Stimulated activated CD8-positive, alpha-beta memory T cell treated with anti-CD3 and anti-CD28 coated beads, Interleukin-7, amount 100 ng/mL, for 48 hours (primary cell): Measurements from ENCODE around the gene OMP.

ENCODE experiments used
- DNase-seq, 2 donors: peaks; one replicate each; pipeline ENCODE4 v3.0.0-alpha.2; 2020; ENCODE audit warnings: low read depth in 1 of 2; ENCODE audit errors: extremely low read depth in 1 of 2

OMP gene

GRCh38 chr11:77101043-77101537, 1.6 kb upstream of the OMP start:
- DNase-seq: no peak

GRCh38 chr11:77103319-77103718, 679 bp downstream of the OMP start:
- no peak for DNase-seq

GRCh38 chr11:77104727-77105126, 2.1 kb downstream of the OMP start:
- no peak for DNase-seq

GRCh38 chr11:77106321-77106720, 3.7 kb downstream of the OMP start:
- DNase-seq: no peak

GRCh38 chr11:77106759-77107158, 4.1 kb downstream of the OMP start:
- DNase-seq: no peak

- no peak for DNase-seq
These were observed 5.3 kb downstream of the OMP start for GRCh38 chr11:77107950-77108349.

GRCh38 chr11:77108436-77108835, 5.8 kb downstream of the OMP start:
- DNase-seq: no peak

GRCh38 chr11:77109236-77110019, 6.8 kb downstream of the OMP start:
- DNase-seq: no peak

GRCh38 chr11:77110836-77111235, 8.2 kb downstream of the OMP start:
- no peak for DNase-seq

- no peak for DNase-seq
These were observed 8.6 kb downstream of the OMP start for GRCh38 chr11:77111277-77111676.

- no peak for DNase-seq
These were observed 9.3 kb downstream of the OMP start for GRCh38 chr11:77111946-77112345.

- no peak for DNase-seq
These were observed 10.2 kb downstream of the OMP start for GRCh38 chr11:77112641-77113381.

GRCh38 chr11:77113382-77114088, 10.9 kb downstream of the OMP start:
- DNase-seq: no peak

- DNase-seq: no peak
These were observed 11.4 kb downstream of the OMP start for GRCh38 chr11:77114089-77114463.

- DNase-seq: no peak
These were observed 12.6 kb downstream of the OMP start for GRCh38 chr11:77115181-77115611.

GRCh38 chr11:77115956-77116355, 13.3 kb downstream of the OMP start:
- no peak for DNase-seq

GRCh38 chr11:77117492-77117891, 14.9 kb downstream of the OMP start:
- no peak for DNase-seq

GRCh38 chr11:77118086-77118485, 15.4 kb downstream of the OMP start:
- no peak for DNase-seq

- no peak for DNase-seq
These were observed 16.3 kb downstream of the OMP start for GRCh38 chr11:77118971-77119370.

GRCh38 chr11:77119531-77119936, 16.9 kb downstream of the OMP start:
- DNase-seq: no peak

GRCh38 chr11:77120571-77120970, 17.9 kb downstream of the OMP start:
- DNase-seq: no peak
